OCI-M2 (cell line): ENCODE results near the gene LSMEM2.
A peak's percentile ranks its signal among the peaks of the same experiment; 100 is the strongest.
"Not testable (repeated sequence)": the region's sequence is repeated elsewhere in the genome, so short reads cannot be mapped to it uniquely, and the experiment has no call there.

Source experiments
- DNase-seq: peaks from one replicate; lab custom pipeline; 2025; ENCODE audit not compliant: unreplicated experiment; lab: John Stamatoyannopoulos, UW

The LSMEM2 gene

GRCh38 chr3:50297896-50298725 lies 19.2 kb downstream of the LSMEM2 start:
- no peak for DNase-seq

- DNase-seq = peak; percentile 79
These were observed 20.1 kb downstream of the LSMEM2 start, which contains the start of the genes HYAL3 and NAA80 for GRCh38 chr3:50298836-50299637. Gene HYAL3, minus strand, starts transcription at chr3:50299405. Its CDS starts 3,803 bp downstream, at chr3:50295602. Gene NAA80, minus strand, starts transcription at chr3:50299405. Its CDS starts 1,942 bp downstream, at chr3:50297463.

- no peak for DNase-seq
These were observed 20.7 kb downstream of the LSMEM2 start for GRCh38 chr3:50299638-50299928.

- no peak for DNase-seq
These were observed 21.2 kb downstream of the LSMEM2 start for GRCh38 chr3:50299929-50300680.

GRCh38 chr3:50300681-50301254 lies 21.9 kb downstream of the LSMEM2 start:
- no peak for DNase-seq

GRCh38 chr3:50302095-50303012 lies 23.5 kb downstream of the LSMEM2 start:
- DNase-seq = no peak

GRCh38 chr3:50303013-50303815 lies 24.3 kb downstream of the LSMEM2 start, which contains the start of gene HYAL1:
Gene HYAL1, minus strand, starts transcription at chr3:50303574. Its CDS starts 618 bp downstream, at chr3:50302956.
- DNase-seq = no peak

GRCh38 chr3:50304601-50305000 lies 25.7 kb downstream of the LSMEM2 start:
- DNase-seq = no peak

GRCh38 chr3:50312041-50312440 lies 33.2 kb downstream of the LSMEM2 start:
- not testable (repeated sequence) for DNase-seq

- DNase-seq = no peak
These were observed 35.5 kb downstream of the LSMEM2 start for GRCh38 chr3:50314342-50314741.

- DNase-seq = no peak
These were observed 35.9 kb downstream of the LSMEM2 start for GRCh38 chr3:50314816-50315215.

- no peak for DNase-seq
These were observed 37.9 kb downstream of the LSMEM2 start for GRCh38 chr3:50316657-50317242.

GRCh38 chr3:50317300-50317699 lies 38.4 kb downstream of the LSMEM2 start:
- DNase-seq = no peak

GRCh38 chr3:50318163-50318562 lies 39.3 kb downstream of the LSMEM2 start:
- DNase-seq = no peak

GRCh38 chr3:50318615-50319014 lies 39.7 kb downstream of the LSMEM2 start:
- DNase-seq = no peak

- DNase-seq = no peak
These were observed 40.5 kb downstream of the LSMEM2 start for GRCh38 chr3:50319181-50319893.

GRCh38 chr3:50319894-50320625 lies 41.2 kb downstream of the LSMEM2 start:
- DNase-seq = no peak
